GM12873 (cell line): ENCODE data around the gene PCDHAC2.

ENCODE experiments used
- CTCF ChIP-seq: IDR thresholded peaks from 2 replicates; pipeline ENCODE4 v1.5.1; 2012; ENCODE audit warnings: low read depth, mild to moderate bottlenecking, moderate library complexity, low read length, control low read depth; ENCODE audit not compliant: insufficient read depth; ENCODE audit errors: missing control alignments

PCDHAC2 gene

GRCh38 chr5:141001446-141001843 lies 35.2 kb downstream of the PCDHAC2 start:
- no peak for TF ChIP-seq CTCF

- TF ChIP-seq CTCF, result no peak
Measured at GRCh38 chr5:141001844-141002604, 35.7 kb downstream of the PCDHAC2 start.

GRCh38 chr5:141002605-141002965 lies 36.3 kb downstream of the PCDHAC2 start:
- no peak for TF ChIP-seq CTCF

- no peak for TF ChIP-seq CTCF
Measured at GRCh38 chr5:141003031-141003430, 36.8 kb downstream of the PCDHAC2 start.

GRCh38 chr5:141003791-141004611 lies 37.7 kb downstream of the PCDHAC2 start:
- no peak for TF ChIP-seq CTCF

- TF ChIP-seq CTCF, result no peak
Measured at GRCh38 chr5:141007791-141008190, 41.5 kb downstream of the PCDHAC2 start.

- no peak for TF ChIP-seq CTCF
Measured at GRCh38 chr5:141010047-141010793, 43.9 kb downstream of the PCDHAC2 start.
